ENCODE measurements around the gene ARF1. TPM values are rescaled to one million over a fixed set of nuclear protein-coding genes. Genes with fewer than 3 reads are reported as not detected.

Gene ARF1
- total and polyA plus RNA-seq, 2 of the 13 experiments (the other 11 are each of a cell fraction or from before 2014, with no cell fraction given), result 186 to 327 TPM

- TF ChIP-seq CAMTA2 (CRISPR knock-in tag; IDR thresholded peaks at IDR 0.05; ENCODE audit: borderline replicate concordance) (no peak), AKAP8 (CRISPR knock-in tag; IDR thresholded peaks at IDR 0.05) (no peak), ZNF33A (CRISPR knock-in tag; IDR thresholded peaks at IDR 0.05; ENCODE audit: borderline replicate concordance) (peak; percentile 48; the same call in 1 of the 2 replicates), RCOR2 (CRISPR knock-in tag; IDR thresholded peaks at IDR 0.05) (no peak), ZNF616 (CRISPR knock-in tag; IDR thresholded peaks at IDR 0.05; ENCODE audit: low read depth) (no peak), GTF2F1 (IDR thresholded peaks at IDR 0.05; ENCODE audit: low read length) (no peak), ARHGAP35 (CRISPR knock-in tag; IDR thresholded peaks at IDR 0.05; ENCODE audit: borderline replicate concordance) (no peak), AGO2 (optimal IDR thresholded peaks at IDR 0.05; ENCODE audit: low read depth, low read length) (peak; percentile 8), SOX6 (IDR thresholded peaks at IDR 0.05) (no peak), SOX6 (CRISPR knock-in tag; IDR thresholded peaks at IDR 0.05) (no peak), GABPB1 (CRISPR knock-in tag; IDR thresholded peaks at IDR 0.05) (no peak), ZNF296 (CRISPR knock-in tag; conservative IDR thresholded peaks at IDR 0.05) (0 out of 2 replicates have a peak, but pooled peaks have one; percentile 14), ZBTB2 (CRISPR knock-in tag; IDR thresholded peaks at IDR 0.05; ENCODE audit: low read depth) (no peak), SP1 (IDR thresholded peaks at IDR 0.05) (no peak), SP1 (CRISPR knock-in tag; IDR thresholded peaks at IDR 0.05) (no peak), U2AF1 (optimal IDR thresholded peaks at IDR 0.05; ENCODE audit: low read depth, low read length) (no peak)
- TF ChIP-seq, protein P1, sequence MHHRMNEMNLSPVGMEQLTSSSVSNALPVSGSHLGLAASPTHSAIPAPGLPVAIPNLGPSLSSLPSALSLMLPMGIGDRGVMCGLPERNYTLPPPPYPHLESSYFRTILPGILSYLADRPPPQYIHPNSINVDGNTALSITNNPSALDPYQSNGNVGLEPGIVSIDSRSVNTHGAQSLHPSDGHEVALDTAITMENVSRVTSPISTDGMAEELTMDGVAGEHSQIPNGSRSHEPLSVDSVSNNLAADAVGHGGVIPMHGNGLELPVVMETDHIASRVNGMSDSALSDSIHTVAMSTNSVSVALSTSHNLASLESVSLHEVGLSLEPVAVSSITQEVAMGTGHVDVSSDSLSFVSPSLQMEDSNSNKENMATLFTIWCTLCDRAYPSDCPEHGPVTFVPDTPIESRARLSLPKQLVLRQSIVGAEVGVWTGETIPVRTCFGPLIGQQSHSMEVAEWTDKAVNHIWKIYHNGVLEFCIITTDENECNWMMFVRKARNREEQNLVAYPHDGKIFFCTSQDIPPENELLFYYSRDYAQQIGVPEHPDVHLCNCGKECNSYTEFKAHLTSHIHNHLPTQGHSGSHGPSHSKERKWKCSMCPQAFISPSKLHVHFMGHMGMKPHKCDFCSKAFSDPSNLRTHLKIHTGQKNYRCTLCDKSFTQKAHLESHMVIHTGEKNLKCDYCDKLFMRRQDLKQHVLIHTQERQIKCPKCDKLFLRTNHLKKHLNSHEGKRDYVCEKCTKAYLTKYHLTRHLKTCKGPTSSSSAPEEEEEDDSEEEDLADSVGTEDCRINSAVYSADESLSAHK (CRISPR knock-in tag; IDR thresholded peaks at IDR 0.05; ENCODE audit: borderline replicate concordance), result no peak
- TF ChIP-seq, protein P2, sequence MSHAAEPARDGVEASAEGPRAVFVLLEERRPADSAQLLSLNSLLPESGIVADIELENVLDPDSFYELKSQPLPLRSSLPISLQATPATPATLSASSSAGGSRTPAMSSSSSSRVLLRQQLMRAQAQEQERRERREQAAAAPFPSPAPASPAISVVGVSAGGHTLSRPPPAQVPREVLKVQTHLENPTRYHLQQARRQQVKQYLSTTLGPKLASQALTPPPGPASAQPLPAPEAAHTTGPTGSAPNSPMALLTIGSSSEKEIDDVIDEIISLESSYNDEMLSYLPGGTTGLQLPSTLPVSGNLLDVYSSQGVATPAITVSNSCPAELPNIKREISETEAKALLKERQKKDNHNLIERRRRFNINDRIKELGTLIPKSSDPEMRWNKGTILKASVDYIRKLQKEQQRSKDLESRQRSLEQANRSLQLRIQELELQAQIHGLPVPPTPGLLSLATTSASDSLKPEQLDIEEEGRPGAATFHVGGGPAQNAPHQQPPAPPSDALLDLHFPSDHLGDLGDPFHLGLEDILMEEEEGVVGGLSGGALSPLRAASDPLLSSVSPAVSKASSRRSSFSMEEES (CRISPR knock-in tag; IDR thresholded peaks at IDR 0.05), result no peak
Measured at GRCh38 chr1:228140724-228141225, 58.3 kb downstream of the ARF1 start (continued).
